Measurements from ENCODE around the gene CRACR2A.

The CRACR2A gene

DNA sequence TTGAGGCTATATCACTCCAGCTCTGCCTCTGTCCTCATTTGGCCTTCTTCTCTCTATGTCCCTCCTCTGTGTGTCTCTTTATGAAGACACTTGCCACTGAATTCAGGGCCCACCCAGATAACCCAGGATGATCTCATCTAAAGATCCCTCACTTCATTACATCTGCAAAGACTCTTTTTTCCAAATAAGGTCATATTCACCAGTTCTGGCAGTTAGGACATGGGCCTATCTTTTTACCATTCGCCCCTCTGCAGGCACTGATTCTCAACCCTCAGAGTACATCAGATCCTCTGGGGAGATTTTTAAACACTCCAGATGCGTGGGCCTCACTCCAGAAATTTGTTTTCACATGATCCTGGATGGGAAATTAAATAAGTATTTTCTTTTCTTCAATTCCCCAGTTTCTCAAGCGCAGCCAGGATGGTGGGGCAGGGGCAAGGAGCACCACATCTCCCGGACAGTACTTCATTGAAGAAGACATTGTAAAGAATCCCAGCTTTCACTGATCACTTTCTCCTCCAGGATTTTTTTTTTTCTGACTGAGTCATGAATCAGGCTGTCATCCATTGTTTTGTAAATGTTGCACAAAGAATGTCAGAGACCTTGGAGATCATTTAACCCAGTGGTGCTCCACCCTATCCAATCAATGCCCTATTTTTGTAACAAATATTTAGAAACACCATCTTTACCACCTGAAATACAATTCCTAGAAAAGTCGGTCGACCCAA, 27.4 kb downstream of the CRACR2A start:
- no peak for DNase-seq (ENCODE audit: low read depth)
- TF ChIP-seq, protein P1, sequence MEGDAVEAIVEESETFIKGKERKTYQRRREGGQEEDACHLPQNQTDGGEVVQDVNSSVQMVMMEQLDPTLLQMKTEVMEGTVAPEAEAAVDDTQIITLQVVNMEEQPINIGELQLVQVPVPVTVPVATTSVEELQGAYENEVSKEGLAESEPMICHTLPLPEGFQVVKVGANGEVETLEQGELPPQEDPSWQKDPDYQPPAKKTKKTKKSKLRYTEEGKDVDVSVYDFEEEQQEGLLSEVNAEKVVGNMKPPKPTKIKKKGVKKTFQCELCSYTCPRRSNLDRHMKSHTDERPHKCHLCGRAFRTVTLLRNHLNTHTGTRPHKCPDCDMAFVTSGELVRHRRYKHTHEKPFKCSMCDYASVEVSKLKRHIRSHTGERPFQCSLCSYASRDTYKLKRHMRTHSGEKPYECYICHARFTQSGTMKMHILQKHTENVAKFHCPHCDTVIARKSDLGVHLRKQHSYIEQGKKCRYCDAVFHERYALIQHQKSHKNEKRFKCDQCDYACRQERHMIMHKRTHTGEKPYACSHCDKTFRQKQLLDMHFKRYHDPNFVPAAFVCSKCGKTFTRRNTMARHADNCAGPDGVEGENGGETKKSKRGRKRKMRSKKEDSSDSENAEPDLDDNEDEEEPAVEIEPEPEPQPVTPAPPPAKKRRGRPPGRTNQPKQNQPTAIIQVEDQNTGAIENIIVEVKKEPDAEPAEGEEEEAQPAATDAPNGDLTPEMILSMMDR (IDR thresholded peaks at IDR 0.05; ENCODE audit: insufficient read depth, low read depth, low read length, missing control alignments) = no peak
- H3K4me3 ChIP-seq (ENCODE audit: low read depth, low read length) = no peak overlapping the region

DNA sequence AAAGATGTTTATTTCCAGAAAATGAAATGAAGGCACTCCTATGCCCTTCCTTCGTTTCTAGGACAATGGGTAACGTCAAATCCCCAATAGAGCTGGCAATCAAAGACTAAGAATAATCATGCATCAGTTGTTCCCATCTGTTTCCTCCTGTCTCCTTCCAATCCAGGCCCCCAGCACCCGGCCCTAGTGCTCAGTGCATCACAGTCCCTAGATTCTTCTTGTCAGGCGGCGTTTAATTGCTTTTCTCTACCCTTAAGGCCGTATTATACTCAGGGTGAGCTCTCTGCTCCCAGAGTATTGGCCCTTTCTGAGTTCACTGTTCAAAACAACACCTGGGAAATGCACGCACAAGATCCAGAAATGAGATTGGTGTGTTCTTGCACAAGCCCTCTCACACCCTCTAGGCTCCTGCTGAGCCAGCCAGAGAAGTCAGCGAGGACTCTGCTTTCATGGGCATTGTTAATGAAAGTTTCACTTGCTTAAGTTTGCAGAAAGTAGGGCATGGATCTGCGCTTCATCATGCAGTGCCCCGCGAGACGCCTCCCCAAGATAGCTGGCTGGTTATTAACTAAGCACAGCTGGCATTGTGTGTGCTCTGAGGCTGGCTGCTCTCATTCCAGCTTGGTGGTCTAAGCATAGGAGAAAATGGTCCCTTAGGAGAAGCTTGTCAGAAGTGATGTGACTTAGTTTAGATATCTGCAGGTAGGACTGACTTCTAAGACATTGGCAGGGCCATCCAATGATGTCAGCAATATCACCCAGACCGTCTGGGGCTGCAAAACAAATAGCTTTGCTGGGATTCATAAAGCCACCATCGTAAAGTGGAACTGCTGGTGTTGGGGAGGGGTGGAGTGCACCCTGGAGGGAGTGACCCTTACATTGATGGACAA, 28.7 kb downstream of the CRACR2A start:
- TF ChIP-seq, protein P1 (IDR thresholded peaks at IDR 0.05; ENCODE audit: insufficient read depth, low read depth, low read length, missing control alignments) = no peak
- no peak overlapping the region for H3K4me3 ChIP-seq (ENCODE audit: low read depth, low read length)
- no peak for DNase-seq (ENCODE audit: low read depth)

DNA sequence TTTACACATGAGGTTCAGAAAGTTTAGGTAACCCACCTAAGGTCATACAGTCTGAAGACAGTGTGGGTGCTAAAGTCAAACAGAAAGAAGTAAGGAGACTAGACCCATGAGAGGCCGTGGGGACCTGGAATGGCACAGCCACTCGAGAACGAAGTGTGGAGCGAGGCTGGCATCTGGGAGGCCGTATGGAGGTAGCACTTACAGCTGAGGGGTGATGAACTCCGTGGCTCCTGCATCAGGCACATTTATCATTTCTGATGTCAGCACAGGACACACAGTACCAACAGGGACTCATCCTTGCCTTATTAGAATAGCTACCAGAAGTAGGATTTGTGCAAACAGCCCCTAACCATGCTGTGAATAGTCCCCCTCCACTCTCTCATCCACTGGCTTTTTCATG, 30.5 kb downstream of the CRACR2A start:
- no peak overlapping the region for H3K4me3 ChIP-seq (ENCODE audit: low read depth, low read length)
- no peak for DNase-seq (ENCODE audit: low read depth)
- TF ChIP-seq, protein P1 (IDR thresholded peaks at IDR 0.05; ENCODE audit: insufficient read depth, low read depth, low read length, missing control alignments) = no peak

DNA sequence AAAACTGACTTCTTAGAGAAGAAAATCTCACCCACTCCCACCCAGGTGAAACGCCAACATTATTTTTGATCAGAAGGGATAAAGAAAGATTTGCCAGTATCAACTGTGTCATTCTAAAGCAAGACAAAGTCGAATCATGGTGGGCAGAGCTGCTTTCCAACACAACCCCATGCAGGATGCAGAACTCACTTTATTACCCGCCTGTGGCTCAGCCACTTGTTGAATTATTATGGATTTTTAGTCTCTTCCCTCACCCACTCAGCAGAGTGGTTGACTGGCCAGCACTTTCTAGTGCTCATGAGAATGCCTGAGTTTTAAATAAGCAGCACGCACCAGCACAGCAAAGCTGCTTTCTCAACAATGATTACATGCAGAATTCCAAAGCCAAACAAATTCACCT, 32.1 kb downstream of the CRACR2A start:
- TF ChIP-seq, protein P1 (IDR thresholded peaks at IDR 0.05; ENCODE audit: insufficient read depth, low read depth, low read length, missing control alignments) = no peak
- H3K4me3 ChIP-seq (ENCODE audit: low read depth, low read length) = no peak overlapping the region
- no peak for DNase-seq (ENCODE audit: low read depth)

DNA sequence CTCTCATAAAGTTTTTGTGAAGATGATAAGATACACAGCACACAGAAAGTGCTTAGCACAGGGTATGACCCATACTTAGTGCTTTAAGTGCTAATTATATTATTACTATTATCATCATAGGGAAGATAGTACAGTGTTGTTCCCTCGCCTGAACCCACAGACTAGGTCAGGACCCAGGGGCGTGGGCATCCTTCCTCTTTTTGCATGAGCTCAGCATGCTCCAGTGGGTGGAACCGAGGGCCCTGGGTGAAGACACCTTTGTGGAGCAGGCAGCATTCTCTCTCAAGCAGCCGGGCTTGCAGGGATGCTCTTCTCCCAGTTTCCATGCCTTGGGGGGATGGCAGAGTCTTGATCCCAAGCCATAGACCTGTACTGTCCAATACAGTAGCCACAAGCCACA, 34.8 kb downstream of the CRACR2A start:
- TF ChIP-seq, protein P1 (IDR thresholded peaks at IDR 0.05; ENCODE audit: insufficient read depth, low read depth, low read length, missing control alignments) = no peak
- no peak overlapping the region for H3K4me3 ChIP-seq (ENCODE audit: low read depth, low read length)
- no peak for DNase-seq (ENCODE audit: low read depth)

DNA sequence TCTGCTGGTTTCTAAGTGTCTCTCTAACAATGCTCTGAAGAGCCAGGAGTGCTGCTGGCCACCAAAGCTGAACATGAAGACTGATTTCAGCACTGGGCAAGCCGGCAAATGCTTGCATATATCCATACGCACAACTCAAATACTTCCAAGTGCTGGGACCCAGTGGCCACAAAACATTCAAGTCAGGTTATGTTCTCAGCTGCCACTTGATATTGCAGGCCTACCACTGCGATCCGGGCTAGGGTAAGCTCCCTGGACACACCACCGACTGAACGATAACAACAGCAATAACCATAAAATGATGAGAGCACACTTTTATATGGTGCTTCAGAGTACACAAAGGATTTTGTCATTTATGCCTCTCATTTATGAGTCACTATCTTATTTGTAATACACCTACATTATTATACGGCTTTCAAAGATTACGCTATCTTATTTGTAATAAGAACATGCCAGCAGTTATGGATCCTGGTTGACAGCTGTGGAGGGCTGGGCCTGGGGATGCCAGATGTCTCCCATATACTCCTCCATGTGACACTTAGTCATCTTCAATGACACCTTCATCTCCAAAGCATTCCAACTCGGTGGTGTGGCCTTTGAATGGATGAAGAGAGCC, 35.5 kb downstream of the CRACR2A start:
- TF ChIP-seq, protein P1 (IDR thresholded peaks at IDR 0.05; ENCODE audit: insufficient read depth, low read depth, low read length, missing control alignments) = no peak
- no peak for DNase-seq (ENCODE audit: low read depth)
- no peak overlapping the region for H3K4me3 ChIP-seq (ENCODE audit: low read depth, low read length)
